GM12891 (cell line): ENCODE results near the gene PI4KA.

ENCODE experiments used
- PAX5 ChIP-seq: IDR thresholded peaks from 2 replicates; pipeline ENCODE4 v1.6.1; 2011; ENCODE audit warnings: low read length, moderate library complexity, mild to moderate bottlenecking; ENCODE audit not compliant: insufficient read depth, severe bottlenecking
- POLR2A ChIP-seq: IDR thresholded peaks from 2 replicates; pipeline ENCODE4 v1.6.1; 2011; ENCODE audit warnings: low read depth, low read length, control low read depth
- POLR2AphosphoS5 ChIP-seq: IDR thresholded peaks from 2 replicates; pipeline ENCODE4 v1.6.1; 2011; ENCODE audit warnings: low read depth, low read length, control low read depth
- SPI1 ChIP-seq: IDR thresholded peaks from 2 replicates; pipeline ENCODE4 v1.6.1; 2011; ENCODE audit warnings: low read depth, low read length, control low read depth
- TAF1 ChIP-seq: IDR thresholded peaks from 2 replicates; pipeline ENCODE4 v1.6.1; 2011; ENCODE audit warnings: low read depth, low read length, control low read depth

- TF ChIP-seq POLR2A = no peak
- no peak for TF ChIP-seq PAX5
- TF ChIP-seq POLR2AphosphoS5 = no peak
- no peak for TF ChIP-seq TAF1
- TF ChIP-seq SPI1 = no peak
These were observed 36.4 kb downstream of the PI4KA start for GRCh38 chr22:20822240-20822639.
